ENCODE measurements around the gene ERCC2.

DNA sequence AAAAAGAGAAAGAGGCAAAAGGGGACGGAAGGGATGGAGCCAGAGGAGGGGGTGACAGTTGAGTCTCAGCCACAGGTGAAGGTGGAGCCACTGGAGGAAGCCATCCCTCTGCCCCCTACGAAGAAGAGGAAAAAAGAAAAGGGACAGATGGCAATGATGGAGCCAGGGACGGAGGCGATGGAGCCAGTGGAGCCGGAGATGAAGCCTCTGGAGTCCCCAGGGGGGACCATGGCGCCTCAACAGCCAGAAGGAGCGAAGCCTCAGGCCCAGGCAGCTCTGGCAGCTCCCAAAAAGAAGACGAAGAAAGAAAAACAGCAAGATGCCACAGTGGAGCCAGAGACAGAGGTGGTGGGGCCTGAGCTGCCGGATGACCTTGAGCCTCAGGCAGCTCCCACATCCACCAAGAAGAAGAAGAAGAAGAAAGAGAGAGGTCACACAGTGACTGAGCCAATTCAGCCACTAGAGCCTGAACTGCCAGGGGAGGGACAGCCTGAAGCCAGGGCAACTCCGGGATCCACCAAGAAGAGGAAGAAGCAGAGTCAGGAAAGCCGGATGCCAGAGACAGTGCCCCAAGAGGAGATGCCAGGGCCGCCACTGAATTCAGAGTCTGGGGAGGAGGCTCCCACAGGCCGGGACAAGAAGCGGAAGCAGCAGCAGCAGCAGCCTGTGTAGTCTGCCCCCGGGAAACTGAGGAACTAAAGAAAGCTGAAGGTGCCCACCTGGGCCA lies 38.6 kb upstream of the ERCC2 start:
- TF ChIP-seq, protein P1, sequence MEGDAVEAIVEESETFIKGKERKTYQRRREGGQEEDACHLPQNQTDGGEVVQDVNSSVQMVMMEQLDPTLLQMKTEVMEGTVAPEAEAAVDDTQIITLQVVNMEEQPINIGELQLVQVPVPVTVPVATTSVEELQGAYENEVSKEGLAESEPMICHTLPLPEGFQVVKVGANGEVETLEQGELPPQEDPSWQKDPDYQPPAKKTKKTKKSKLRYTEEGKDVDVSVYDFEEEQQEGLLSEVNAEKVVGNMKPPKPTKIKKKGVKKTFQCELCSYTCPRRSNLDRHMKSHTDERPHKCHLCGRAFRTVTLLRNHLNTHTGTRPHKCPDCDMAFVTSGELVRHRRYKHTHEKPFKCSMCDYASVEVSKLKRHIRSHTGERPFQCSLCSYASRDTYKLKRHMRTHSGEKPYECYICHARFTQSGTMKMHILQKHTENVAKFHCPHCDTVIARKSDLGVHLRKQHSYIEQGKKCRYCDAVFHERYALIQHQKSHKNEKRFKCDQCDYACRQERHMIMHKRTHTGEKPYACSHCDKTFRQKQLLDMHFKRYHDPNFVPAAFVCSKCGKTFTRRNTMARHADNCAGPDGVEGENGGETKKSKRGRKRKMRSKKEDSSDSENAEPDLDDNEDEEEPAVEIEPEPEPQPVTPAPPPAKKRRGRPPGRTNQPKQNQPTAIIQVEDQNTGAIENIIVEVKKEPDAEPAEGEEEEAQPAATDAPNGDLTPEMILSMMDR (IDR thresholded peaks at IDR 0.05), result no peak
- TF ChIP-seq EP300 (IDR thresholded peaks at IDR 0.05) (no peak), POLR2A (IDR thresholded peaks at IDR 0.05) (no peak)

Measured in tibial nerve (tissue), 4 donors.